Panc1 (cell line): ENCODE results near the gene VPS16. TPM values are rescaled to one million over a fixed set of nuclear protein-coding genes. Genes with fewer than 3 reads are reported as not detected.

Experiments
- ATAC-seq: fragments of 200-7000 bp; cut with Tn5 transposase; 2 replicates; pipeline ENCODE4 v1.9.1; 2020; ENCODE audit warnings: mild to moderate bottlenecking, moderate library complexity
- BruUV-seq: library from RNA; stranded (reverse); fragments of 400-500 nt; replicated peaks from 2 replicates; lab custom pipeline; 2021; lab: Mats Ljungman, UMichigan
- CTCF ChIA-PET: fragments of 300-600 bp; sonication (Branson Sonifier 250); formaldehyde crosslinking; loops from one replicate; lab custom pipeline; 2022; ENCODE audit warnings: antibody characterized with exemption; lab: Charles Lee
- POLR2A ChIA-PET: fragments of 300-600 bp; sonication (Branson Sonifier 250); formaldehyde crosslinking; loops from one replicate; lab custom pipeline; 2022; ENCODE audit warnings: antibody characterized with exemption; lab: Charles Lee
- DNase-seq: peaks from one replicate; pipeline ENCODE4 v3.0.0-alpha.2; 2010; ENCODE audit warnings: low read depth, low spot score
- H3K27ac ChIP-seq: 2 replicates; pipeline ENCODE4 v1.5.1; 2011; ENCODE audit warnings: mild to moderate bottlenecking, low read length, inconsistent platforms
- H3K27me3 ChIP-seq: fragments of 200-500 bp; sonication (Bioruptor generic); 2 replicates; pipeline ENCODE4 v1.6.0; 2014; ENCODE audit warnings: low read length, inconsistent platforms; ENCODE audit not compliant: control insufficient read depth, insufficient read depth
- H3K36me3 ChIP-seq: fragments of 200-500 bp; sonication (Bioruptor generic); 2 replicates; pipeline ENCODE4 v1.5.1; 2014; ENCODE audit warnings: inconsistent platforms, mild to moderate bottlenecking, low read length, moderate library complexity; ENCODE audit not compliant: control insufficient read depth, insufficient read depth
- H3K4me1 ChIP-seq: 2 replicates; pipeline ENCODE4 v1.5.1; 2011; ENCODE audit warnings: inconsistent platforms, mild to moderate bottlenecking, low read length, moderate library complexity; ENCODE audit not compliant: control insufficient read depth, insufficient read depth
- H3K4me3 ChIP-seq, 2 experiments: 2 replicates each; pipeline ENCODE4 v1.5.1; 2011 to 2012; ENCODE audit warnings: low read depth in 2 of 2, low read length in 2 of 2, mild to moderate bottlenecking in 2 of 2, inconsistent platforms in 1 of 2, moderate library complexity in 1 of 2
- H3K9me3 ChIP-seq: fragments of 200-500 bp; sonication (Bioruptor generic); 2 replicates; pipeline ENCODE4 v1.5.1; 2014; ENCODE audit warnings: low read depth, mild to moderate bottlenecking, inconsistent platforms, low read length, moderate library complexity; ENCODE audit not compliant: control insufficient read depth, insufficient read depth
- CTCF ChIP-seq: fragments of 450-650 bp; IDR thresholded peaks from 2 replicates; pipeline ENCODE4 v1.5.1; 2017; ENCODE audit warnings: mild to moderate bottlenecking
- POLR2AphosphoS5 ChIP-seq: IDR thresholded peaks from 2 replicates; pipeline ENCODE4 v1.6.1; 2012; ENCODE audit warnings: mild to moderate bottlenecking, low read depth, low read length, moderate library complexity
- REST ChIP-seq, 2 experiments: IDR thresholded peaks; 2 replicates each; pipeline ENCODE4 v1.6.1; 2011 to 2012; ENCODE audit warnings: low read depth in 2 of 2, control low read depth in 1 of 2, low read length in 1 of 2, mild to moderate bottlenecking in 1 of 2, moderate library complexity in 1 of 2; ENCODE audit not compliant: insufficient read depth in 1 of 2
- SIN3A ChIP-seq: IDR thresholded peaks from 2 replicates; pipeline ENCODE4 v1.6.1; 2012; ENCODE audit warnings: low read depth, mild to moderate bottlenecking, low read length, moderate library complexity, borderline replicate concordance; ENCODE audit not compliant: insufficient read depth
- TCF7L2 ChIP-seq: IDR thresholded peaks from 2 replicates; pipeline ENCODE4 v1.6.1; 2011; ENCODE audit warnings: mild to moderate bottlenecking, low read depth, low read length, inconsistent platforms
- in situ Hi-C: cut with HindIII; loops from 2 replicates; pipeline ENCODE4 v1.10.0; 2016; ENCODE audit warnings: low sequenced_read_pairs, low pct_unique_long_range_greater_than_20kb
- intact Hi-C: fragments of 100-400 bp; cut with micrococcal nuclease; formaldehyde crosslinking; loops from one replicate; pipeline ENCODE4 v1.10.0; 2022; ENCODE audit not compliant: unreplicated experiment
- total RNA-seq: library from RNA; stranded (reverse); gene quantifications from one replicate; pipeline ENCODE4 v1.2.1, GENCODE V29; 2021; ENCODE audit not compliant: unreplicated experiment

The VPS16 gene
- total RNA-seq, 1 experiment from 2014 or later: 35.3 TPM

GRCh38 chr20:2878515-2878914 is 38.0 kb downstream of the VPS16 start:
- intact Hi-C loops: no loop called here
- H3K9me3 ChIP-seq: no peaks in the 10 kb centered on the region
- DNase-seq (no peak), ATAC-seq (no peak)
- no TSS peak for BruUV-seq
- H3K4me1 ChIP-seq: peaks cover 3% of the 10 kb centered on the region; the same call in 1 of the 2 replicates
- POLR2A ChIA-PET: no interaction called here
- no peak overlapping the region for H3K27ac ChIP-seq
- in situ Hi-C loops: no loop called here
- no peak for TF ChIP-seq SIN3A
- no peak for TF ChIP-seq TCF7L2
- no peak for TF ChIP-seq CTCF
- no peak for TF ChIP-seq POLR2AphosphoS5
- no peak for TF ChIP-seq REST (IDR thresholded peaks at IDR 0.05; ENCODE audit: insufficient read depth in 1 of 2, low read depth in 2 of 2, low read length in 1 of 2)
- H3K36me3 ChIP-seq: no peaks in the 10 kb centered on the region; the same call in 1 of the 2 replicates
- CTCF ChIA-PET: no interaction called here
- H3K27me3 ChIP-seq: no peaks in the 10 kb centered on the region
- H3K4me3 ChIP-seq: no peak overlapping the region

GRCh38 chr20:2879146-2879545 is 38.6 kb downstream of the VPS16 start:
- Histone ChIP-seq H3K27ac (no peak overlapping the region), H3K36me3 (no peaks in the 10 kb centered on the region), H3K9me3 (no peaks in the 10 kb centered on the region), H3K27me3 (no peaks in the 10 kb centered on the region), H3K4me3 (no peak overlapping the region), H3K4me1 (peaks cover 3% of the 10 kb centered on the region; the same call in 1 of the 2 replicates)
- no peak for TF ChIP-seq POLR2AphosphoS5
- no peak for TF ChIP-seq TCF7L2
- TF ChIP-seq REST (IDR thresholded peaks at IDR 0.05; ENCODE audit: insufficient read depth in 1 of 2, low read depth in 2 of 2, low read length in 1 of 2): no peak
- TF ChIP-seq CTCF: no peak
- TF ChIP-seq SIN3A: no peak
- DNase-seq (no peak), ATAC-seq (no peak)
- no TSS peak for BruUV-seq
- ChIA-PET POLR2A (no interaction called here), CTCF (no interaction called here)
- in situ Hi-C loops: no loop called here
- intact Hi-C loops: no loop called here
